OCI-LY3 (cell line): ENCODE results near the gene LPP.

Source experiments
- EZH2phosphoT487 ChIP-seq: fragments of 200-600 bp; shearing (Covaris generic); IDR thresholded peaks from 2 replicates; pipeline ENCODE4 v1.6.1; 2018; ENCODE audit warnings: antibody characterized with exemption, mixed run types, low read depth
- TF ChIP-seq, protein P1 (sequence below): fragments of 200-600, 300-600 bp; sonication (generic); IDR thresholded peaks from 2 replicates; pipeline ENCODE4 v1.5.1; 2014; ENCODE audit warnings: antibody characterized with exemption, low read length, low read depth

DNA sequence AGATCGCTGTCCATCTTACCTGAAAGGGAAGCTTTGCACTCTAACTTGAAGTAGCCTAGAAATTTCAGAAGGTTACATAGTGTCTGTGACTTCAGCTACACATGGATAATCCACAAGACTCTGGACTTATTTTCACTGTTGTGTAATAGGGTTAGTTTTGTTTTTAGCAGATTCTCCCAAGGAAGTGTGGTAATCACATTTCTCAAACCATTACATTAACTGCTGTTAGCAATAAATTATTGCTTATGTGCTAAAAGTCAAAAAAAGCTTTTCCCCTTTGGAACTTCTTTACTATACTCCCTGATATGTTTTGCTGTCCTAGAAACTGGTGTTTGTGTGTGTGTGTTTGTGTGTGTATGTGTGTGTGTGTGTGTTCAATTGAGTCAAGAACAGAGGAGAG is 666.0 kb downstream of the LPP start:
- TF ChIP-seq, protein P1, sequence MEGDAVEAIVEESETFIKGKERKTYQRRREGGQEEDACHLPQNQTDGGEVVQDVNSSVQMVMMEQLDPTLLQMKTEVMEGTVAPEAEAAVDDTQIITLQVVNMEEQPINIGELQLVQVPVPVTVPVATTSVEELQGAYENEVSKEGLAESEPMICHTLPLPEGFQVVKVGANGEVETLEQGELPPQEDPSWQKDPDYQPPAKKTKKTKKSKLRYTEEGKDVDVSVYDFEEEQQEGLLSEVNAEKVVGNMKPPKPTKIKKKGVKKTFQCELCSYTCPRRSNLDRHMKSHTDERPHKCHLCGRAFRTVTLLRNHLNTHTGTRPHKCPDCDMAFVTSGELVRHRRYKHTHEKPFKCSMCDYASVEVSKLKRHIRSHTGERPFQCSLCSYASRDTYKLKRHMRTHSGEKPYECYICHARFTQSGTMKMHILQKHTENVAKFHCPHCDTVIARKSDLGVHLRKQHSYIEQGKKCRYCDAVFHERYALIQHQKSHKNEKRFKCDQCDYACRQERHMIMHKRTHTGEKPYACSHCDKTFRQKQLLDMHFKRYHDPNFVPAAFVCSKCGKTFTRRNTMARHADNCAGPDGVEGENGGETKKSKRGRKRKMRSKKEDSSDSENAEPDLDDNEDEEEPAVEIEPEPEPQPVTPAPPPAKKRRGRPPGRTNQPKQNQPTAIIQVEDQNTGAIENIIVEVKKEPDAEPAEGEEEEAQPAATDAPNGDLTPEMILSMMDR = no peak
- no peak for TF ChIP-seq EZH2phosphoT487
